Anterior cingulate cortex (tissue), 58 donors: Measurements from ENCODE around the gene ITPR3.

Experiments used
- DNase-seq, 58 donors: peaks; one replicate each; lab custom pipeline; 2025; lab: John Stamatoyannopoulos, UW

The ITPR3 gene

DNA sequence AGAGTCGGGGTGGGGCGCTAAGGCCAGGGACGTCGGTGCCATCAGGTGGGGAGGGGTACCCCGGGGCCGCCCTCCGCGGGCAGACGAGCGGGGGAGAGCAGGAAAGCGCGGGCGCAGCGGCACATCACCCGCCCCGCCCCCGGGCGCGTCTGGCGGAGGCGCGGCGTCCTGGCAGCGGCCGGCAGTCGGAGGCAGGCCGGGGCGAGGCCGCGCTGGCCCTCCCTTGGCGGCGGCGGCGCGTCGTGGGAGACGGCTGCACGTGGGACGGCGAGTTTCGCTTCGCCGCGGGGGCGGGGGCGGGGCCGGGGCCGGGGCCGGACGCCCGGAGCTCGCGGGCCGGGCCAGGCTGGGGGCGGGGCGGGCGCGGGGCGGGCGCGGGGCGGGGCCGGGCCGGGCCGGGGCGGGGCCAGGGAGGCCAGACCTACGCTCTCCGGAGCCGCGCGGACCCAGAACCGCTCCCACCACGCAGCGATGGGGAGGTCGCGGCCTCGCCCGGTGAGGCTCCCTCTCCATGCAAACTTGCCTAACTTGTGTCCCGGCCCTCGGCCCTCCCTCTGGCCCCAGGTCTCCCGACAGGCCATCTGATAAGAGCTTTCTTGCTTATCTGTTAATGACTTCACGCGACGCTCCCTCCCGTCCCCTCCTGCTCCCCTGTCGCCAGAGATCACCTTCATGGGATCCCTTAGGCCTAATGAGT, 12.5 kb downstream of the ITPR3 start:
- peak in 33 of 58 donors; percentile 6 to 67 (median 31) for DNase-seq

DNA sequence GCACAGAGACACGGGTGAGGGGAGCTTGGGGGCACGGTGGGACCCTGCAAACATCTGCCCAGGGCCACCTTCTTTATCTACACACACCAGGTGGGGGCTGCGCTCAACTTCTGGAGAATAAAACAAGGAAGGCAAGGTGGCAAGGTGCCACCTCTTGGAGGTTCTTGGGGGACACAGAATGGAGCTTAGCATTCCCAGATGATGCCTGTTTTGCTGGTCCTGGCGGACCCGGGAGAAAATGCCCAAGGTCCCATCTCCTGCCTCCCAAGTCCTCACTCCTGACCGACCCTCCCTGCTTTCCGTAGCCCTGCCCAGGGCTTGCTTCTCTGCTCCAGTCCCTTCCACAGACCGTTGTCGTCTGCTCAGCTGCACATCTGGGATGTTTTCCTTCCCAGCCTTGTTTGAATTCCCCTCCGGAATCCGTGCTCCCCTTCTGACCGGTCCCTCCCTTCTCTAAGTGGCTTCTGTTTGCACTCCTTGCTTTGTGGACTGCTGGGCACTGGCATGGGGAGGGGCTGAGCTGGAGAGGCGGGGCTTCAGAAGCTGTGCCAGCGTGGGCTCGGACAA, 13.1 kb downstream of the ITPR3 start:
- DNase-seq, result no peak

DNA sequence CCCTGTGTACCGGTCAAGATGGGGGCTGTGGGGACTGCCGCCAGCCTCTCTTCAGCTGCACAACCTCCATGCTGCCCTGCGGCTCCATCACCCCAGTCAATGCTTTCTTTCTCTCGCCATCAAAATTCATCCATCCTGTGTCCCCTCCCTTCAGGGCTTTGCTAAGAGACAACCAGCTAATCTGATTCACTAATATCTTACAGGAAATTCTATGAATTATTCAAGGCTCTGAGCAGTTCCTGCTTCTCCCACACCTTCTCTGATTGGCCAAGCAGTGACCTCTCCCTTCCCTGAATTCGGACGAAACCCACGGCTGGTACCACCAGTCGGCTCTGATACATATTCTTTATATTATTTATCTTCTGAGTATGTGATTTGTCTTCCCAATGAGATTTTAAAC, 13.8 kb downstream of the ITPR3 start:
- no peak for DNase-seq

DNA sequence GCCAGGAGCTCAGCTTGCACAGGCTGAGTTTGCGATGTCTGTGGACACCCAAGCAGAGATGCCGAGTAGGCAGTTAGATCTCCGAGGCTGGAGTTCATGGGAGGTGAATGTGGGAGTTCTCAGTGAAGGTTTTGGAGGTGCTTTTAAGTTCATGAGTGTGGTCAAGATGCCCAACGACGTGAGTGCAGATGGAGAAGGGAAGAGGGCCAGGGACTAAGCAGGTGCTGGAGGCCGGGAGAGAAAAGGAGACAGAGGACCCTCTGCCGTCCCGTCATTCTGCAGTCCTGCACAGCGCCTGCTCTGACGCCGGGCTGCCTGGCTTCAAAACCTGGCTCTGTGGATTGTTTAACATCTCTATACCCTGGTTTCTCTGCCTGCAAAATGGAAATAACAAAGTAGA, 15.5 kb downstream of the ITPR3 start:
- no peak for DNase-seq

DNA sequence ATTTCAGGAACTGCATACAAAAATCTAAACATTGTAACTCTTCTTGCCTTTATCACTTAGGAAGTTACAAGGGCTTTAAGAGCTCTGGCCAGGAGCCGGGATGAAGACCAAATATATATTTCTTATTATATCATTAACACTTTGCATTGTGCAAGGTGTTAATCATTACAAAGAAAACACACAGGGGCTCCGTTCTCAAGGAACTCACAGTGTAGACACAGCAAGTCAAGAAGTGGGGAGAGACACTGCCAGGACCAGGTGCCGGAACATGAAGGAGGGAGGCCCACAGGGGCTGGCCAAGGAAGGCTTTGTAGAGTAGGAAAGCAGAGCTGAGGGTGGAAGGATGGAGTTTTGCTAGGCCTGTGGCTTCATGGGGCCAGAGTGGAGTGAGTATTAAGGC, 17.4 kb downstream of the ITPR3 start:
- no peak for DNase-seq

DNA sequence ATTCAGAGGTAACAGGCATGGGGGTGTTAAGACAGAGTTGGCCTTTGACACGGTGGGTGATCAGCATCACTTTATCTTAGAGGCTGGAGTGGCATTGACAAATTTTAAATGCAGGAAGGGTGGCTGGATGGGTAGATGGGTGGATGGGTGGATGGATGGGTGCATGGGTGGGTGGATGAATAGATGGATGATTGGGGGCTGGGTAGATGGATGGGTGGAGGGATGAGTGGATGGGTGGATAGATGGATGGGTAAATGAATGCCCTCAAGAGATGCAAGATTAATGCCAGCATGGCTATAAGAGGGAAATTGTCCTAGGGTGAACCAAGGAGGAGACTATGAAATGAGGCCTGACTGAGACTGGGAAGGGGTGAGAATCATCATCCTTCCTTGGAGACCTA, 18.4 kb downstream of the ITPR3 start:
- DNase-seq, result no peak

DNA sequence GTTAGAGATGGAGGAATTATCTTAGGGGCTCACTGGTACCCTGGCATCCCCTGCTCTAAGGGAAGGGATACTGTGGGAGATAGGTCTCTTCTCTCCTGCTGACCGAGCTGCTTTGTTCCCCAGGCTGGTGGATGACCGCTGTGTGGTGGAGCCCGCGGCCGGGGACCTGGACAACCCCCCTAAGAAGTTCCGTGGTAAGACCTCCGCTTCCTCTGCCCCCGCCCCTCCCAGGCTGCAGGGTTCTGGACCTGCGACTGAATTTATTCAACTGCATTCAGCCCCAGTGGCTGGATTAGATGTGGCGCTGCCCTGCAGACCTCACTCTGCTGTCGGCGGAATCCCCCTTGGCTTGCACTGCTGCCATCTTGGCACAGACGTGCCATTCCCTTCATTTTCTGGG, 19.2 kb downstream of the ITPR3 start:
- DNase-seq, result no peak

DNA sequence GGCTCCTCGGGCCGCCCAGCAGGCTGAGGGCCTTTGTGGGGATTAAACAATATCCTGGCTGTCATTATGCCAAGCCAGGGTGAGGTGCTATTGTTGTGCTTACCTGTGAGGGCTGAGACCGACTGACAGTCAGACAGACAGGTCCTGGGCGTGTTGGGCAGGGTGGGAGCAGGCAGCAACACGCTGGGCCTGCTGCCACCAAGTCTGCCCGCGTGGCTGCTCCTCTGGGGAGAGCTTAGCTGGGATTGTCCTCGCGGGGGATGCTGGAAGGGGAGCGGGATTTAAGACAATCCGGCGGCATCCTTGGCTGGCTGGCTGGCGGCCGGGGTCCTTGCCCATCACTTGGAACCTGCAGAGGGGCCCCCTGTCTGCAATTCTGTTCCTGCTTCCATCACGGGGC, 20.0 kb downstream of the ITPR3 start:
- no peak for DNase-seq

DNA sequence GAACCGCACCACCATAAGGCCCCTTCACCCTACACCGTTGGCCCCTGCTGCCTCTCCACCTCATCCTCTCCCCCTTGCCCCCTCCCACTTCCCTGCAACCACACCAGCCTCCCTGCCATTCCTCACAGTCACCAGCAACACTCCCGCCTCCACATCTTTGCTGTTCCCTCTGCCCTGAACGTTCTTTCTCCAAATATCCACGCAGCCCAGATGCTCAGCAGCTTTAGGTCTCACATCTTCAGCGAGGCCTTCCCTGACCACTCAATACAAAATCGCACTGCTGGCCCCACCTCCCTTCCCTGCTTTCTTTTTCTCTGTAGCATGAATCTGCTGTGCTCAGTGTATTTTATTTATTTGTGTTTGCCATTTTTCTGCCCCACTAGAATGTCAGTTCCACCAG, 20.5 kb downstream of the ITPR3 start:
- peak in 4 of 58 donors; percentile 6 to 38 (median 25) for DNase-seq

DNA sequence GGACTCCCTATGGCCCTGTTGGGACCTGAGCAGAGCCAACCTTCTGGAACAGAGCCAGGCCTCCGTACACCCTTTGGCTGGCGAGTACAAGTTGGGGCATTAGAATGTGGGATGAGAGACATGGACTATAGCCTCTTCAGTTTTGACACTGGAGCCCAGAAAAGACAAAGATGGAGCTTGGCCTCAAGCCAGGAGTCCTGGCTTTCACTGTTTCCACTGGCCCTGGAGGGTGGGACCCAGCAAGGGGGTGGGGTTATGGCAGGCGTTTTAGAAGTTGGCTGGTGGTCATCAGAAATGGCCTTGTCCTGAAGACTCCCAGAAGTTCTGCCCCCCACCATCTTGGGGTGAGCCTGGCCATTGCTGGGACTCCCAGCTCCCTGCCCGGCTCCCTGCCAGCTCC, 21.8 kb downstream of the ITPR3 start:
- DNase-seq, result no peak

DNA sequence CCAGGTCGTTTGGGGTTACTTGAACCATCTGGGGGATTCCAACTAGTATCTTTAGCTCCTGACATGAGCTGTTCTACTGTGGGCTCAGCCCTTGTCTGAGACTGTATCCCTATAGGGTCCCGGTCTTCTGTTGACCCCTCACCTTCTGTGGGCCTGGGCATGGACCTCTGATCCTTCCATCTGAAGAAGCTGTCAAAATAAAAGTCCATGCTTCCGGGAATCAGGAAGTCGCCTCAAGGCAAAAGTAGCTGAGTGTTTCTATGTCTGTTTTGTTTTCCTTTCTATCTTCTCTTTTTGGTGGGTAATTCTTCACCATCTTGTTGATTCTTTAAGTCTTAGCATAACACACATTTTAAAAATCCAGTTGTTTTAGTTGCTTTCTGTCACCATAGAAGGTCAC, 30.3 kb downstream of the ITPR3 start:
- no peak for DNase-seq

DNA sequence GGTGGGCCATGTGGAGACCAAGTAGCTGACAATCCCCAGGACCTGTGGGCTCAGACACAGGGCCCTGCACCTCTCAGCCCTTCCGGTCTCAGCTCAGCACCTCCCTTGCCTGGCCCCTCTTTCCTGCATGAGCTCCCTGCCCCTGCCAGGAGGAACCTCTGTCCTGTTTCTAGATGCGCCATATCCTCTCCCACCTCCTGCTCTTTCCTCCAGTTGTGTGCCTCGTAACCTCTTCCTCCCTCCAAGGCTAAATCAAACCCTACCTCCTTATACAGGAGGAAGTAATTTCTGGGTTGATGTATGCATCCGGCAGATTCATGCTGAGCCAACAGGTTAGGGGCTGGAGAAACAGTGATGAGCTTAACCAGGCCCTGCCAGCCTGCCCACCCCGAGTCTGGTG, 30.9 kb downstream of the ITPR3 start:
- DNase-seq, result no peak

DNA sequence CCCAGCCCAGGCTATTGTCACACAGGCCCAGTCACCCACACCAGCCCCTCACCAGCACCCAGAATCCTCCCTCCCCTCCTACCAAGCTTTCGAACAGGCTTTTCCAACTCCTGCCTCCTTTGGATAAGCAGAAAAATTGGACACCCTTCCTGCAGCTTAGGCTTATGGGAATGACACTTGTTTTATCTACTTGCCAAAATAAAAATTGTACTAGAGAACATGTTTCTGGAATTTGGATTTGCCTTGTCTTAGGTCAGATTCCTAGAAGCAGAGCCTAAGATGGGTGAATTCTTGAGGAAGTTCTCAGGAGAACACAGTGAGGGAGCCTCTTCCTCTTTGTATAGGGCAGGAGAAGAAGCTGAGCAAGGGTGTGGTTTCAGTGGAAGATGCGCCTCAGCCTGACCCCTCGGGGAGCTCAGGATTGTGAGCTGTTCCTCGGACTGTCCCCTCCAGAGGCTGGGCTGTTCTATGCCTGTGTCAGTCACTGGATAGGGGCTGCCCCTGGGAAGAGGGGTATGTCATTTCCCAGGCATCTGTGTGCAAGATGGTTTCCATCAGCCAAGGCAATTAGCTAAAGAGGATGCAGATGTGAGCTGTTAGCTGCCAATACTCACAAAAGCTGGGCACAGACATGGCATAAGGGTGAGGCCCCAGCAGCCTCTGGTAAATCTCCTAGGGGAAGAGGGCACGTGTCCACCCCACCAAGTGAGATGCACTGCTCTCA, 33.9 kb downstream of the ITPR3 start:
- no peak for DNase-seq

DNA sequence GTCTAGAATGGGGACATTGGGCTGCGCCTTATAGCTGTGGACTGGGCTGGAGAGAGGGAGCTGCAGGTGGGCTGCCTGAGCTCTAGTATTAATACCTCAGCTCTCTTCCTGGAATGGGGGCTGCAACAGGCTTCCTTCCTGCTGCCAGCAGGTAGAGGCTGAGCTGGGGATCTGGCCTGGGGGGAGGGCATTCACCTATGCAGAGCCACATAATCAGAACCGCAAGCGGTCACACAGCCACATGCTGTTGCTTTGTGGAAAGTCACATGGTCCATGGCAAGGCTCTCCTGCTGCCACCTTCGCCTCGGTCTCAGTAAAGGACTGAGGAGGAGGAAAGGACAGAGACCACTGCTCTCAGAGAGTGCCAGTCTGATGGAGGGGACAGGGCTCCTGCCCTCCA, 35.7 kb downstream of the ITPR3 start:
- no peak for DNase-seq

DNA sequence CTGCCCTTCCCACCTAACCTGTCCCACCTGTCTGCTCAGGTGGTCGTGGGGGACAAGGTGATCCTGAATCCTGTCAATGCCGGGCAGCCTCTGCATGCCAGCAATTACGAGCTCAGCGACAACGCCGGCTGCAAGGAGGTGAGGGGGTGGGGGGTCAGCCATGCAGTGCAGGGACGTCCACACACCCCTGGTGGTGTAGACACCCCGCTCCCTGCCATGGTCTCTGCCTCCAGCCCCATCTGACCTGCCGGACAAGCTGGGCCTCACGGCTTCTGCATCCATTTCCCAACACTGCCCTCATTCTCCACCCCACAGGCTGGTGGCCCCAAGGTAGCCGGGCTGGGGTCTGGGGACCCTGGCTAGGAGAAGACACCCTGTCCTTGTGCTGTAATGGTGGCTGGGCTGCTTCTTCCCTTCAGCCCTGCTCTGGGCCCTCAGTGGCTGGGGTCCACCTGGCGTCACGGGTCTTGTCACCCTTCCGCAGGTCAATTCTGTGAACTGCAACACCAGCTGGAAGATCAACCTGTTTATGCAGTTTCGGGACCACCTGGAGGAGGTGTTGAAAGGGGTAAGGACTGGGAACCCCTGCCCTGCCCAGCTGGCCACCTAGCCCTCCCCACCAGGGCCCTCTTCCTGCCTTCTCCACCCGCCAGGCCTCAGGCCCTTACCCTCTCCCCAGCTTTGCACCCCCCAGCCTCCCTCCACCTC, 38.0 kb downstream of the ITPR3 start:
- no peak for DNase-seq

DNA sequence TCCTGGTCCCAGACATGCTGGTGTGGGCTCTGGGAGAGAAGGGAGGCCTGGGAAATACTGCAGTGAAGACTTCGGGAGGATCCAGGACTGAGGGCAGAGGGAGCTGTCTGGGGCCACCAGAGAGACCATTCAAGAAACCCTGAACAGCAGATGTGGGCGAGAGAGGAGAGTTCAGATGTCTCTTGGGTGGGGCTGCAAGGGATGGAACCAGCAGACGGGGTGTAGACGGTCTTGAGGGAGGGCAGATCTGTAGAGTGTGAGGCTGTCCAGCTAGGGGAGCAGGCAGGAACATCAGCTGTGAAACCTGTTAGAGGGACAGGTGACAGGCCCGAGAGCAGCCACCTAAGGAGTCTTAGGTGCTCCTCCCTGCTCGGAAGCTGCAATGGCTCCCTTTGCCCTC, 38.9 kb downstream of the ITPR3 start:
- DNase-seq, result no peak

DNA sequence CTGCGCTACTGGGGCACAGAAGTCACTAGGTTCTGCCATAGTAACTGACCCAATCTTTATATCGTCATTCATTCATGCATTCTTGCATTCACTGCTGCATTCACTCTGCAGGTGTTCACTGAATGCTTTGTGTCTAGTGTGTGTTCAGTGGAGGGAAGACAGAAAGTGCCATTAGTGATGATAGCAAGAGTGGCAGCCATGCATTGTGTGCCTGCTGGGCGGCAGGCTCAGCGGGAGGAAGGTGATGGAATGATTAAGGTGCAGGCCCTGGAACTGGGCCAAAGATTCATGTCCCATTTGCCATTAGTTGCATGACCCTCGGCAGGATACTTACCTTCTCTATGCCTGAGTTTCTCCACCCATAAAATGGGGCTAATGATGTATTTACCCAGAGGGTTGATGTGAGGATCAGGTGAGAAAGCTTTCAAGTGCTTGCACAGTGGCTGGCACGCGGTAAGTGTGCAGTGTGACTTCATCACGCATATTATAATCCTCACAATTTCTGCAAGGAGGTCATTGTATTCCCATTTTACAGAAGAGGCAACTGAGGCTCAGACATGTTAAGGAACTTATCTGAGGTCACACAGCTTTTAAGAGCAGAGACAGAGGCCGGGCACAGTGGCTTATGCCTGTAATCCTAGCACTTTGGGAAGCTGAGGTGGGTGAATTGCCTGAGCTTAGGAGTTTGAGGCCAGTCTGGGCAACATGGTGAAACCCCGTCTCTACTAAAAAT, 40.1 kb downstream of the ITPR3 start:
- DNase-seq, result no peak

DNA sequence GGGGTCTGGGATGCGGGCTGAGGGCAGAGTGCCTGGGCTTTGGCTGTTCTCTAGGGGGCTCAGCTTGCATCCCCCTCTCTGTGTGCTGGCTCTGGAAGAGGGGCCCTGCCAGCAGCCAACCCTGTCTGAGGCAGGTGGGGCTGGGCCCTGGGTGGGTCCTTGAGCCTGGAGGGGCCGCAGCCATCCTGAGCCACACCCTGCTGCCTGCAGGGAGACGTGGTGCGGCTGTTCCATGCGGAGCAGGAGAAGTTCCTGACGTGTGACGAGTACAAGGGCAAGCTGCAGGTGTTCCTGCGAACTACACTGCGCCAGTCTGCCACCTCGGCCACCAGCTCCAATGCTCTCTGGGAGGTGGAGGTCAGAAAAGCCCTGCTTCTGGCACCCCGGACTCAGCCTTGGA, 41.2 kb downstream of the ITPR3 start:
- DNase-seq, result no peak

DNA sequence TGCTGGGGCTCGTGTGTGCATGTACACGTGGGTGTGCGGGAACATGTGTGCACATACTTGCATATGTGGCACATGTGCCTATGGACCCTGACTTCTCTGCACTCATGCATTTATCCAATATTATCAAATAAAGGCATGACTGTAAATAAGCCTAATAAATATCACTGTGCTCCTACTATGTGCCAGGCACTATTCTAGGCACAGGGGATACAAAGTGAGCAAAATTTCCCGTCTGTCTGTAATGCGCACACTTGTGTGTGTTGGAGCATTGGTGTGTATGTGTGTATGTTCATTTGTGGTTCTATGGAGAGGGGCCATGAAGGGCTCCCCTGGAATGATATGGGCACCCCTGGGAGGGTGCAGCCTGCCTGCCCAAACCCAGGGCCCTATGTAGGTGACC, 41.9 kb downstream of the ITPR3 start:
- DNase-seq, result no peak

DNA sequence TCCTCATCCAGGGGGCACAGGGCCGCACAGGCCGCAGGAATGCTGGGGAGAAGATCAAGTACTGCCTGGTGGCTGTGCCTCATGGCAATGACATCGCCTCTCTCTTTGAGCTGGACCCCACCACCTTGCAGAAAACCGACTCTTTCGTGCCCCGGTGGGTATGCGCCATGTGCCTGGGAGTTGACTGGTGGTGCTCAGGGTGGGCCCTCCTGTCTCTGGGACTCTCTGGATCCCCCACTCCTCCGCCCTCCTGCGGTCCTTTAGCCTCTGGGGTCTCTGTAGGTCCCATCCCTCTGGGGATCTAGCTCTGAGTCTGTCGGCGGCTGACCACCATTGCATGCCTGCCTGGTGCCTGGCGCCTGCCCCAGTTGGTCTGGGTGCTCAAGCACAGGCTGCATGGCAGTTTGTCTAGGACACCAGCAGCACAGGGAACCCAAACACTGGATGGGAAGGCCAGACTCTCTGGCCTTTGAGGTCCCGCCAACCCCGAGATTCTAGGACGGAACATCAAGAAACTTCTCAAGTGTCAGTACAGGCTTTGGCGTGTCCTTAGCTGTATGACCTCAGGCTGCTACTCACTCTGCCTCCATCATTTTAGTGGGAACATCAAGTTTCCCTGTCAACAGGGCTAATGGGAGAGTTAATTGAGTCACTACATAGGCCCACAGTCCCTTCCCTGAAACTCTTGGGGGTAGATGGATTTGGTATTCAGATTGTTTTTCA, 42.8 kb downstream of the ITPR3 start:
- no peak for DNase-seq
